Ascending aorta (tissue), 2 donors: ENCODE results near the gene FHIT. TPM values are rescaled to one million over a fixed set of nuclear protein-coding genes. Genes with fewer than 3 reads are reported as not detected.

Experiments used
- DNase-seq, 2 donors: peaks; one replicate each; pipeline ENCODE4 v3.0.0-alpha.2; 2019; ENCODE audit warnings: low spot score in 2 of 2
- H3K27ac ChIP-seq, 2 donors: fragments of 200-600 bp; sonication (generic); one replicate each; pipeline ENCODE4 v1.5.1; 2016 to 2017; ENCODE audit warnings: mild to moderate bottlenecking in 1 of 2
- H3K27me3 ChIP-seq: fragments of 200-600 bp; sonication (generic); one replicate; pipeline ENCODE4 v1.5.1; 2017
- H3K36me3 ChIP-seq, 2 donors: fragments of 200-600 bp; sonication (generic); one replicate each; pipeline ENCODE4 v1.5.1; 2016
- H3K4me1 ChIP-seq, 2 donors: fragments of 200-600 bp; sonication (generic); one replicate each; pipeline ENCODE4 v1.5.1; 2016 to 2017; ENCODE audit warnings: mild to moderate bottlenecking in 1 of 2
- H3K4me3 ChIP-seq, 2 donors: fragments of 200-600 bp; sonication (generic); one replicate each; pipeline ENCODE4 v1.5.1; 2016 to 2017; ENCODE audit warnings: mild to moderate bottlenecking in 1 of 2
- H3K9me3 ChIP-seq, 2 donors: fragments of 200-600 bp; sonication (generic); one replicate each; pipeline ENCODE4 v1.5.1; 2016
- CTCF ChIP-seq, 3 experiments: fragments of 200-600 bp in 2 of 3; fragments of 450-650 bp in 1 of 3; sonication (generic) in 2 of 3; IDR thresholded peaks; one replicate each; pipeline ENCODE4 v1.5.1; 2016 to 2019; ENCODE audit warnings: antibody characterized with exemption in 3 of 3, mild to moderate bottlenecking in 1 of 3, moderate library complexity in 1 of 3
- intact Hi-C: fragments of 100-400 bp; cut with DNase I; formaldehyde crosslinking; loops from one replicate; pipeline ENCODE4 v1.15.1; 2023
- total RNA-seq: library from RNA; depleted of rRNA; stranded (reverse); fragments of >200 nt; gene quantifications from one replicate; pipeline ENCODE4 v1.1.0, GENCODE V29; 2016

The FHIT gene
- total RNA-seq, 1 donor from 2014 or later: 0.21 TPM

- Histone ChIP-seq H3K4me3 (no peak overlapping the region), H3K9me3 (no peaks in the 10 kb centered on the region), H3K4me1 (no peaks in the 10 kb centered on the region), H3K27ac (no peak overlapping the region), H3K36me3 (no peaks in the 10 kb centered on the region), H3K27me3 (no peaks in the 10 kb centered on the region)
- no peak for DNase-seq
- no peak for TF ChIP-seq CTCF (IDR thresholded peaks at IDR 0.05)
- intact Hi-C loops: no loop called here
Measured at GRCh38 chr3:60198179-60198720, 1053.0 kb downstream of the FHIT start.

- Histone ChIP-seq H3K27me3 (no peaks in the 10 kb centered on the region), H3K9me3 (no peaks in the 10 kb centered on the region), H3K4me1 (no peaks in the 10 kb centered on the region), H3K27ac (no peak overlapping the region), H3K36me3 (no peaks in the 10 kb centered on the region), H3K4me3 (no peak overlapping the region)
- intact Hi-C loops: no loop called here
- no peak for DNase-seq
- no peak for TF ChIP-seq CTCF (IDR thresholded peaks at IDR 0.05)
Measured at GRCh38 chr3:60192297-60193114, 1058.7 kb downstream of the FHIT start.

- H3K4me3 ChIP-seq: no peak overlapping the region
- DNase-seq: no peak
- H3K36me3 ChIP-seq: no peaks in the 10 kb centered on the region
- H3K27ac ChIP-seq: no peak overlapping the region
- H3K9me3 ChIP-seq: no peaks in the 10 kb centered on the region
- intact Hi-C loops: no loop called here
- no peak for TF ChIP-seq CTCF (IDR thresholded peaks at IDR 0.05)
- no peaks in the 10 kb centered on the region for H3K4me1 ChIP-seq
- H3K27me3 ChIP-seq: no peaks in the 10 kb centered on the region
Measured at GRCh38 chr3:60190073-60190472, 1061.2 kb downstream of the FHIT start.

GRCh38 chr3:60189304-60189703 is 1061.9 kb downstream of the FHIT start:
- no peak overlapping the region for H3K27ac ChIP-seq
- no peak overlapping the region for H3K4me3 ChIP-seq
- no peak for DNase-seq
- H3K36me3 ChIP-seq: no peaks in the 10 kb centered on the region
- TF ChIP-seq CTCF (IDR thresholded peaks at IDR 0.05): no peak
- no peaks in the 10 kb centered on the region for H3K27me3 ChIP-seq
- intact Hi-C loops: no loop called here
- H3K4me1 ChIP-seq: no peaks in the 10 kb centered on the region
- H3K9me3 ChIP-seq: no peaks in the 10 kb centered on the region

GRCh38 chr3:60188803-60189202 is 1062.4 kb downstream of the FHIT start:
- no peaks in the 10 kb centered on the region for H3K4me1 ChIP-seq
- intact Hi-C loops: no loop called here

More at GRCh38 chr3:60188803-60189202, 1062.4 kb downstream of the FHIT start:
- no peaks in the 10 kb centered on the region for H3K36me3 ChIP-seq
- DNase-seq: no peak
- H3K4me3 ChIP-seq: no peak overlapping the region
- TF ChIP-seq CTCF (IDR thresholded peaks at IDR 0.05): no peak
- no peak overlapping the region for H3K27ac ChIP-seq
- H3K9me3 ChIP-seq: no peaks in the 10 kb centered on the region
- no peaks in the 10 kb centered on the region for H3K27me3 ChIP-seq
